Testis (tissue), 2 donors: ENCODE results near the gene CD164.

Experiments
- POLR2A ChIP-seq: fragments of 450-650 bp; IDR thresholded peaks from one replicate; pipeline ENCODE4 v1.6.1; 2017; ENCODE audit warnings: antibody characterized with exemption, mild to moderate bottlenecking, moderate library complexity
- TF ChIP-seq, protein P1 (sequence below), 3 experiments: fragments of 450-650 bp in 2 of 3; fragments of 200-600 bp in 1 of 3; sonication (generic) in 1 of 3; IDR thresholded peaks; one replicate each; pipeline ENCODE4 v1.5.1; 2016 to 2019; ENCODE audit warnings: antibody characterized with exemption in 3 of 3, mild to moderate bottlenecking in 2 of 3, moderate library complexity in 1 of 3

GRCh38 chr6:109330263-109330662 is 52.0 kb downstream of the CD164 start:
- TF ChIP-seq, protein P1, sequence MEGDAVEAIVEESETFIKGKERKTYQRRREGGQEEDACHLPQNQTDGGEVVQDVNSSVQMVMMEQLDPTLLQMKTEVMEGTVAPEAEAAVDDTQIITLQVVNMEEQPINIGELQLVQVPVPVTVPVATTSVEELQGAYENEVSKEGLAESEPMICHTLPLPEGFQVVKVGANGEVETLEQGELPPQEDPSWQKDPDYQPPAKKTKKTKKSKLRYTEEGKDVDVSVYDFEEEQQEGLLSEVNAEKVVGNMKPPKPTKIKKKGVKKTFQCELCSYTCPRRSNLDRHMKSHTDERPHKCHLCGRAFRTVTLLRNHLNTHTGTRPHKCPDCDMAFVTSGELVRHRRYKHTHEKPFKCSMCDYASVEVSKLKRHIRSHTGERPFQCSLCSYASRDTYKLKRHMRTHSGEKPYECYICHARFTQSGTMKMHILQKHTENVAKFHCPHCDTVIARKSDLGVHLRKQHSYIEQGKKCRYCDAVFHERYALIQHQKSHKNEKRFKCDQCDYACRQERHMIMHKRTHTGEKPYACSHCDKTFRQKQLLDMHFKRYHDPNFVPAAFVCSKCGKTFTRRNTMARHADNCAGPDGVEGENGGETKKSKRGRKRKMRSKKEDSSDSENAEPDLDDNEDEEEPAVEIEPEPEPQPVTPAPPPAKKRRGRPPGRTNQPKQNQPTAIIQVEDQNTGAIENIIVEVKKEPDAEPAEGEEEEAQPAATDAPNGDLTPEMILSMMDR (IDR thresholded peaks at IDR 0.05): no peak
- no peak for TF ChIP-seq POLR2A
